ENCODE results near the gene SOX15. TPM values are rescaled to one million over a fixed set of nuclear protein-coding genes. Genes with fewer than 3 reads are reported as not detected.
A peak's percentile ranks its signal among the peaks of the same experiment; 100 is the strongest.

Gene SOX15
- total and polyA plus RNA-seq, 2 of the 13 experiments (the other 11 are each of a cell fraction or from before 2014, with no cell fraction given), result 0.07 to 0.18 TPM

GRCh38 chr17:7579001-7579833 lies 10.7 kb downstream of the SOX15 start, which contains the start of gene CD68 (continued):
- no peak; a peak in 2 of 4 replicates for TF ChIP-seq NR2F1 (CRISPR knock-in tag; IDR thresholded peaks at IDR 0.05)
- peak; percentile 99 for TF ChIP-seq ZKSCAN5 (CRISPR knock-in tag; IDR thresholded peaks at IDR 0.05)
- TF ChIP-seq ZNF609 (CRISPR knock-in tag; IDR thresholded peaks at IDR 0.05; ENCODE audit: borderline replicate concordance), result peak; percentile 27; the same call in 1 of the 2 replicates
- peak; percentile 52 for TF ChIP-seq GABPA (IDR thresholded peaks at IDR 0.05; ENCODE audit: low read depth, low read length)
- TF ChIP-seq GABPA (CRISPR knock-in tag; IDR thresholded peaks at IDR 0.05; ENCODE audit: low read depth), result peak; percentile 91
- TF ChIP-seq, protein P1, sequence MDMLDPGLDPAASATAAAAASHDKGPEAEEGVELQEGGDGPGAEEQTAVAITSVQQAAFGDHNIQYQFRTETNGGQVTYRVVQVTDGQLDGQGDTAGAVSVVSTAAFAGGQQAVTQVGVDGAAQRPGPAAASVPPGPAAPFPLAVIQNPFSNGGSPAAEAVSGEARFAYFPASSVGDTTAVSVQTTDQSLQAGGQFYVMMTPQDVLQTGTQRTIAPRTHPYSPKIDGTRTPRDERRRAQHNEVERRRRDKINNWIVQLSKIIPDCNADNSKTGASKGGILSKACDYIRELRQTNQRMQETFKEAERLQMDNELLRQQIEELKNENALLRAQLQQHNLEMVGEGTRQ (IDR thresholded peaks at IDR 0.05; ENCODE audit: low read depth, low read length), result peak; percentile 32; the same call in 1 of the 2 replicates
- TF ChIP-seq, protein P1 (CRISPR knock-in tag; IDR thresholded peaks at IDR 0.05; ENCODE audit: borderline replicate concordance), result peak; percentile 50; the same call in 1 of the 2 replicates
- peak; percentile 100 for TF ChIP-seq PAF1 (CRISPR knock-in tag; IDR thresholded peaks at IDR 0.05)
- peak; percentile 72; the same call in 1 of the 2 replicates for TF ChIP-seq ZBTB2 (CRISPR knock-in tag; IDR thresholded peaks at IDR 0.05; ENCODE audit: low read depth)
- no peak for TF ChIP-seq XRCC5 (optimal IDR thresholded peaks at IDR 0.05; ENCODE audit: low read length)
- TF ChIP-seq IRF2 (CRISPR knock-in tag; IDR thresholded peaks at IDR 0.05), result peak; percentile 75
- TF ChIP-seq FOXK2 (IDR thresholded peaks at IDR 0.05), result peak; percentile 92
- no peak; the same call in 1 of the 2 replicates for TF ChIP-seq HMG20B (CRISPR knock-in tag; conservative IDR thresholded peaks at IDR 0.05)
- no peak; the same call in 1 of the 2 replicates for TF ChIP-seq TARDBP (CRISPR knock-in tag; IDR thresholded peaks at IDR 0.05)
- peak; percentile 91 for TF ChIP-seq ZNF224 (CRISPR knock-in tag; IDR thresholded peaks at IDR 0.05)
- no peak for TF ChIP-seq FOXM1 (CRISPR knock-in tag; IDR thresholded peaks at IDR 0.05)
- peak; percentile 87; the same call in 1 of the 2 replicates for TF ChIP-seq ZNF451 (CRISPR knock-in tag; IDR thresholded peaks at IDR 0.05)
- no peak for TF ChIP-seq ZNF101 (CRISPR knock-in tag; IDR thresholded peaks at IDR 0.05; ENCODE audit: borderline replicate concordance, low read depth)
- no peak for TF ChIP-seq RBM39 (IDR thresholded peaks at IDR 0.05; ENCODE audit: low read depth, low read length, poor library complexity, severe bottlenecking)
- TF ChIP-seq NR3C1 (CRISPR knock-in tag; IDR thresholded peaks at IDR 0.05), result no peak
- no peak for TF ChIP-seq SRSF9 (IDR thresholded peaks at IDR 0.05; ENCODE audit: borderline replicate concordance, insufficient read depth, low read depth, low read length, poor library complexity, severe bottlenecking)
- no peak for TF ChIP-seq ZNF432 (CRISPR knock-in tag; IDR thresholded peaks at IDR 0.05; ENCODE audit: borderline replicate concordance)

All from HepG2 (cell line).